Neural progenitor cell (in vitro differentiated cells): ENCODE measurements around the gene RGS18. TPM values are rescaled to one million over a fixed set of nuclear protein-coding genes. Genes with fewer than 3 reads are reported as not detected.

Experiments
- DNase-seq: peaks from one replicate; pipeline ENCODE4 v3.0.0-alpha.2; 2016; ENCODE audit warnings: low spot score
- H2AFZ ChIP-seq: fragments of 200-600 bp; sonication (generic); replicated peaks from 2 replicates; pipeline ENCODE4 v1.6.1; 2016; ENCODE audit warnings: antibody characterized with exemption
- H3F3A ChIP-seq: fragments of 200-600 bp; sonication (generic); 2 replicates; pipeline ENCODE4 v1.6.1; 2016; ENCODE audit warnings: antibody characterized with exemption, low read depth
- H3K27ac ChIP-seq: fragments of 200-600 bp; sonication (generic); 2 replicates; pipeline ENCODE4 v1.5.1; 2016; ENCODE audit warnings: mild to moderate bottlenecking
- H3K27me3 ChIP-seq: fragments of 200-600 bp; sonication (generic); 2 replicates; pipeline ENCODE4 v1.6.1; 2016; ENCODE audit warnings: mild to moderate bottlenecking, moderate library complexity
- H3K36me3 ChIP-seq: fragments of 200-600 bp; sonication (generic); 2 replicates; pipeline ENCODE4 v1.5.1; 2016
- H3K4me1 ChIP-seq: fragments of 200-600 bp; sonication (generic); 2 replicates; pipeline ENCODE4 v1.6.1; 2016; ENCODE audit warnings: mixed run types
- H3K4me2 ChIP-seq: fragments of 200-600 bp; sonication (generic); 2 replicates; pipeline ENCODE4 v1.6.1; 2016
- H3K4me3 ChIP-seq: fragments of 200-600 bp; sonication (generic); 2 replicates; pipeline ENCODE4 v1.5.1; 2016
- H3K79me2 ChIP-seq: fragments of 200-600 bp; sonication (generic); 2 replicates; pipeline ENCODE4 v1.6.1; 2016; ENCODE audit warnings: low read depth
- H3K9ac ChIP-seq: fragments of 200-600 bp; sonication (generic); 2 replicates; pipeline ENCODE4 v1.6.1; 2016
- H3K9me3 ChIP-seq: fragments of 200-600 bp; sonication (generic); 2 replicates; pipeline ENCODE4 v1.5.1; 2016; ENCODE audit warnings: low read depth
- H4K20me1 ChIP-seq: fragments of 200-600 bp; sonication (generic); 2 replicates; pipeline ENCODE4 v1.6.1; 2016; ENCODE audit warnings: low read depth
- H3K27ac Mint-ChIP-seq: 3 replicates; pipeline ENCODE4 v1.8.0; 2021; ENCODE audit warnings: mixed read lengths
- H3K27me3 Mint-ChIP-seq: 2 replicates; pipeline ENCODE4 v1.8.0; 2022; ENCODE audit warnings: low read depth, mild to moderate bottlenecking, inconsistent platforms, moderate library complexity, mixed read lengths; ENCODE audit not compliant: insufficient read depth
- H3K36me3 Mint-ChIP-seq: 3 replicates; pipeline ENCODE4 v1.8.0; 2021; ENCODE audit warnings: mixed read lengths
- H3K4me1 Mint-ChIP-seq: 3 replicates; pipeline ENCODE4 v1.8.0; 2021; ENCODE audit warnings: mixed read lengths
- H3K4me3 Mint-ChIP-seq: 3 replicates; pipeline ENCODE4 v1.8.0; 2021; ENCODE audit warnings: mild to moderate bottlenecking, moderate library complexity, mixed read lengths
- H3K9me3 Mint-ChIP-seq: 3 replicates; pipeline ENCODE4 v1.8.0; 2020; ENCODE audit warnings: mixed read lengths
- CTCF ChIP-seq: fragments of 200-600 bp; sonication (generic); IDR thresholded peaks from 2 replicates; pipeline ENCODE4 v1.5.1; 2017; ENCODE audit warnings: antibody characterized with exemption, mild to moderate bottlenecking
- EZH2 ChIP-seq: fragments of 200-600 bp; sonication (generic); IDR thresholded peaks from 2 replicates; pipeline ENCODE4 v1.6.1; 2017; ENCODE audit warnings: antibody characterized with exemption, mild to moderate bottlenecking, moderate library complexity
- EZH2phosphoT487 ChIP-seq: fragments of 200-600 bp; sonication (generic); IDR thresholded peaks from 2 replicates; pipeline ENCODE4 v1.6.1; 2017; ENCODE audit warnings: antibody characterized with exemption
- total RNA-seq: library from RNA; depleted of rRNA; stranded (reverse); fragments of >200 nt; gene quantifications from 2 replicates; pipeline ENCODE4 v1.2.3, GENCODE V29; 2015; ENCODE audit warnings: low replicate concordance

The RGS18 gene
- total RNA-seq, 1 donor from 2014 or later, result not detected

DNA sequence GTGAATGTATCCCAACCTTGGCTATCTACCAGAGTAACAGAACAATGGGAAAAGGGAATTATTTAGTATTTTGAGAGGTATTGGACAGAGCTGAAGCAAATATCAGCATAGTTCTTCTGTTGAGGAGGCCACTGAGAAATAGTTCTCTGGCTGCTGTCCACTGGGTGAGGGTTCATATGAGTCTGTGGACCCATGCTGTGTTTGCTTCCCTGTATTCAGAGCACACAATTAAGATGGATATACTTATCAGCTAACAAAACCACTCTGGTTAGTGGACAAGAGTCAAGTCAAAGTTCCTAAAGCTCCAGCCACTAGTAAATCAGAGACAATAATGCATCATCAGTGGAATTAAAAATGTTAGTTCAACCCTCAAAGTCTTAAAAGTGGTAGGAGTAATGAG lies 66.1 kb downstream of the RGS18 start:
- H3K27ac Mint-ChIP-seq, result no peak overlapping the region
- no peak overlapping the region for H3K27ac ChIP-seq
- no peaks in the 10 kb centered on the region for H4K20me1 ChIP-seq

GRCh38 chr1:192224846-192225245 lies 66.6 kb downstream of the RGS18 start:
- Histone ChIP-seq H3K9ac (no peak overlapping the region), H4K20me1 (no peaks in the 10 kb centered on the region), H3K4me2 (no peak overlapping the region), H3K27me3 (no peaks in the 10 kb centered on the region), H3K4me3 (no peak overlapping the region), H2AFZ (no peak overlapping the region), H3K4me1 (no peaks in the 10 kb centered on the region), H3K36me3 (no peaks in the 10 kb centered on the region), H3F3A (no peaks in the 10 kb centered on the region), H3K79me2 (no peaks in the 10 kb centered on the region), H3K9me3 (no peaks in the 10 kb centered on the region), H3K27ac (no peak overlapping the region)
- Mint-ChIP-seq H3K9me3 (peaks cover 2% of the 10 kb centered on the region), H3K4me1 (no peaks in the 10 kb centered on the region), H3K36me3 (no peaks in the 10 kb centered on the region), H3K27ac (no peak overlapping the region), H3K4me3 (no peak overlapping the region), H3K27me3 (peaks cover 2% of the 10 kb centered on the region)
- DNase-seq, result no peak
- TF ChIP-seq CTCF, result no peak

More for the DNA sequence above, 66.1 kb downstream of the RGS18 start:
- Histone ChIP-seq H3F3A (no peaks in the 10 kb centered on the region), H3K4me3 (no peak overlapping the region), H3K4me1 (no peaks in the 10 kb centered on the region), H3K9me3 (no peaks in the 10 kb centered on the region), H3K4me2 (no peak overlapping the region), H3K36me3 (no peaks in the 10 kb centered on the region), H2AFZ (no peak overlapping the region), H3K9ac (no peak overlapping the region), H3K79me2 (no peaks in the 10 kb centered on the region), H3K27me3 (no peaks in the 10 kb centered on the region)
- Mint-ChIP-seq H3K27me3 (peaks cover 2% of the 10 kb centered on the region), H3K9me3 (peaks cover 2% of the 10 kb centered on the region), H3K4me1 (no peaks in the 10 kb centered on the region), H3K36me3 (no peaks in the 10 kb centered on the region), H3K4me3 (no peak overlapping the region)
- no peak for DNase-seq
- no peak for TF ChIP-seq EZH2
- no peak for TF ChIP-seq CTCF
- TF ChIP-seq EZH2phosphoT487, result no peak

- H3K27ac ChIP-seq, result no peak overlapping the region
- Mint-ChIP-seq H3K36me3 (no peaks in the 10 kb centered on the region), H3K4me1 (no peaks in the 10 kb centered on the region), H3K9me3 (peaks cover 2% of the 10 kb centered on the region), H3K27me3 (peaks cover 2% of the 10 kb centered on the region), H3K27ac (no peak overlapping the region), H3K4me3 (no peak overlapping the region)
- no peak overlapping the region for H3K9ac ChIP-seq
- H4K20me1 ChIP-seq, result no peaks in the 10 kb centered on the region
- H3K79me2 ChIP-seq, result no peaks in the 10 kb centered on the region
- no peaks in the 10 kb centered on the region for H3K4me1 ChIP-seq
- H3K9me3 ChIP-seq, result no peaks in the 10 kb centered on the region
- TF ChIP-seq CTCF, result no peak
- TF ChIP-seq EZH2phosphoT487, result no peak
- TF ChIP-seq EZH2, result no peak
- no peak overlapping the region for H2AFZ ChIP-seq
- H3K4me2 ChIP-seq, result no peak overlapping the region
- no peaks in the 10 kb centered on the region for H3K36me3 ChIP-seq
- no peaks in the 10 kb centered on the region for H3F3A ChIP-seq
- DNase-seq, result no peak
- H3K27me3 ChIP-seq, result no peaks in the 10 kb centered on the region
- H3K4me3 ChIP-seq, result no peak overlapping the region
Observed at GRCh38 chr1:192225266-192225665, 67.0 kb downstream of the RGS18 start.

DNA sequence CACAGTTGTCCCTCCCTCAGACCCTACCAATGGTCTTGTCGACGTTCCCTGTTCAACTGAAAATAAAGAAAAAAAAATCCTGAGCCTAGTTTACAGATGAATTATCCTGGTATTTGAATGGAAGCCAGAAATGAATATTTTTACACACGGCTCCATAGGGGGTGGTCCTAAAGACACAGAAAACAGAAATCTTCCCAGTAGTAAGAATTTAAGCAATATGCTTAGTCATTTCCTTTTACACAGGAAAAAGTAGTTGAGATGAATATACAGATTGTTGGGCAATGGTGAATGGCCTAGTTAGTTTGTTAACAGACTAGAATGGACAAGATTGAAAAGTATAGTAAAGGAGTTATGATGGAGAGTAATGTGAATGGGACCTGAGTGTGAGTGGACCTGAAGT lies 67.4 kb downstream of the RGS18 start:
- H3K79me2 ChIP-seq, result no peaks in the 10 kb centered on the region
- no peak overlapping the region for H3K9ac ChIP-seq
- H3F3A ChIP-seq, result no peaks in the 10 kb centered on the region
- no peaks in the 10 kb centered on the region for H3K27me3 ChIP-seq
- H3K4me1 Mint-ChIP-seq, result no peaks in the 10 kb centered on the region
- no peaks in the 10 kb centered on the region for H3K4me1 ChIP-seq
- peaks cover 2% of the 10 kb centered on the region for H3K9me3 Mint-ChIP-seq
- H2AFZ ChIP-seq, result no peak overlapping the region
- no peak overlapping the region for H3K4me3 Mint-ChIP-seq
- no peak overlapping the region for H3K27ac Mint-ChIP-seq
- no peaks in the 10 kb centered on the region for H3K9me3 ChIP-seq
- no peak overlapping the region for H3K4me3 ChIP-seq
- peaks cover 2% of the 10 kb centered on the region for H3K27me3 Mint-ChIP-seq
- no peaks in the 10 kb centered on the region for H3K36me3 ChIP-seq
- no peaks in the 10 kb centered on the region for H3K36me3 Mint-ChIP-seq
- no peaks in the 10 kb centered on the region for H4K20me1 ChIP-seq
- DNase-seq, result no peak
- H3K27ac ChIP-seq, result no peak overlapping the region
- no peak for TF ChIP-seq EZH2phosphoT487
- no peak for TF ChIP-seq CTCF
- TF ChIP-seq EZH2, result no peak
- no peak overlapping the region for H3K4me2 ChIP-seq
